Spleen (tissue), 11 donors: ENCODE data around the gene BOD1. TPM values are rescaled to one million over a fixed set of nuclear protein-coding genes. Genes with fewer than 3 reads are reported as not detected.

ENCODE experiments used
- DNase-seq: peaks from one replicate; pipeline ENCODE4 v3.0.0-alpha.2; 2020
- H3K27ac ChIP-seq, 8 donors: fragments of 200-600 bp; sonication (generic) in 7 of 8; 1 replicate in 4 of 8; 2 replicates in 4 of 8; pipeline versions ENCODE4 v1.5.0 to v1.8.0; 2016 to 2021; ENCODE audit warnings: inconsistent platforms in 4 of 8, mild to moderate bottlenecking in 4 of 8, moderate library complexity in 1 of 8
- H3K27me3 ChIP-seq, 7 donors: fragments of 200-600 bp; sonication (generic) in 6 of 7; replicated peaks in 1 of 7; 1 replicate in 4 of 7; 2 replicates in 3 of 7; pipeline versions ENCODE4 v1.5.0 to v1.8.0; 2016 to 2021; ENCODE audit warnings: inconsistent platforms in 3 of 7, mild to moderate bottlenecking in 1 of 7
- H3K36me3 ChIP-seq, 6 donors: fragments of 200-600 bp; sonication (generic) in 5 of 6; 1 replicate in 4 of 6; 2 replicates in 2 of 6; pipeline versions ENCODE4 v1.5.0 to v1.8.0; 2016 to 2021; ENCODE audit warnings: inconsistent platforms in 2 of 6
- H3K4me1 ChIP-seq, 6 donors: fragments of 200-600 bp; sonication (generic) in 5 of 6; 1 replicate in 3 of 6; 2 replicates in 3 of 6; pipeline versions ENCODE4 v1.5.0 to v1.8.0; 2016 to 2021; ENCODE audit warnings: inconsistent platforms in 3 of 6
- H3K4me3 ChIP-seq, 8 donors: fragments of 200-600 bp; sonication (generic) in 7 of 8; 1 replicate in 4 of 8; 2 replicates in 4 of 8; pipeline versions ENCODE4 v1.5.0 to v1.8.0; 2016 to 2021; ENCODE audit warnings: inconsistent platforms in 4 of 8, mild to moderate bottlenecking in 4 of 8, moderate library complexity in 2 of 8
- H3K9me3 ChIP-seq, 8 donors: fragments of 200-600 bp; sonication (generic) in 7 of 8; 1 replicate in 4 of 8; 2 replicates in 4 of 8; pipeline versions ENCODE4 v1.5.0 to v1.8.0; 2016 to 2021; ENCODE audit warnings: inconsistent platforms in 4 of 8
- POLR2A ChIP-seq, 3 donors: fragments of 450-650 bp; IDR thresholded peaks; one replicate each; pipeline ENCODE4 v1.5.1; 2017; ENCODE audit warnings: antibody characterized with exemption in 3 of 3, mild to moderate bottlenecking in 1 of 3
- POLR2AphosphoS5 ChIP-seq, 3 donors: sonication (generic); formaldehyde crosslinking; IDR thresholded peaks; one replicate each; pipeline ENCODE4 v1.5.1; 2017; ENCODE audit warnings: antibody characterized with exemption in 3 of 3
- WGBS, 5 donors: extraction: QIAGEN DNeasy Blood & Tissue Kit in 3 of 5; methylation state at CpG; one replicate each; pipeline versions ENCODE4 v1.1.5 to v1.1.7; 2013 to 2018; 5-methylcytosine and 5-hydroxymethylcytosine counted together
- intact Hi-C: fragments of 100-400 bp; cut with DNase I; formaldehyde crosslinking; loops from one replicate; pipeline ENCODE4 v1.15.0; 2023; ENCODE audit warnings: low total_unique reads
- polyA plus RNA-seq, 3 donors: library from polyadenylated mRNA; stranded (reverse); fragments of 200-250 nt; gene quantifications; one replicate each; pipeline ENCODE4 v1.2.1, GENCODE V29; 2013
- total RNA-seq, 7 donors: library from RNA; depleted of rRNA in 3 of 7; stranded (reverse); fragments of >200 nt in 3 of 7; fragmentation: NEBNext Ultra II Directional in 4 of 7; extraction: Animal tissue kit (Norgen Biotek cat#: 25700) in 4 of 7; gene quantifications; one replicate each; pipeline versions ENCODE4 v1.1.0 to v1.2.1, GENCODE V29; 2016 to 2021
- TF ChIP-seq, protein P1 (sequence below), 11 experiments: fragments of 200-600 bp in 7 of 11; fragments of 450-650 bp in 4 of 11; sonication (generic) in 4 of 11; IDR thresholded peaks in 8 of 11; conservative IDR thresholded peaks in 3 of 11; 1 replicate in 7 of 11; 2 replicates in 4 of 11; pipeline versions ENCODE4 v1.4.0 to v1.8.0; 2016 to 2021; ENCODE audit warnings: antibody characterized with exemption in 11 of 11, inconsistent platforms in 4 of 11, mild to moderate bottlenecking in 1 of 11
- donor health status: healthy with polysubstance abuse.
- donor health status: DM: no; HTN: no; CAD: no; lungs with moderate emphysema.
- donor health status: DM: no; HTN: no; CAD: no.
- donor health status: Bipolar disorder and iron deficiency.
- donor health status: healthy.
- donor health status: DM: no; HTN: no; CAD: no.
- donor health status: DM: yes; HTN: yes; CAD: no.

BOD1 gene
- total and polyA plus RNA-seq, 10 donors: 28.1 to 40.5 (median 31.6) TPM

DNA sequence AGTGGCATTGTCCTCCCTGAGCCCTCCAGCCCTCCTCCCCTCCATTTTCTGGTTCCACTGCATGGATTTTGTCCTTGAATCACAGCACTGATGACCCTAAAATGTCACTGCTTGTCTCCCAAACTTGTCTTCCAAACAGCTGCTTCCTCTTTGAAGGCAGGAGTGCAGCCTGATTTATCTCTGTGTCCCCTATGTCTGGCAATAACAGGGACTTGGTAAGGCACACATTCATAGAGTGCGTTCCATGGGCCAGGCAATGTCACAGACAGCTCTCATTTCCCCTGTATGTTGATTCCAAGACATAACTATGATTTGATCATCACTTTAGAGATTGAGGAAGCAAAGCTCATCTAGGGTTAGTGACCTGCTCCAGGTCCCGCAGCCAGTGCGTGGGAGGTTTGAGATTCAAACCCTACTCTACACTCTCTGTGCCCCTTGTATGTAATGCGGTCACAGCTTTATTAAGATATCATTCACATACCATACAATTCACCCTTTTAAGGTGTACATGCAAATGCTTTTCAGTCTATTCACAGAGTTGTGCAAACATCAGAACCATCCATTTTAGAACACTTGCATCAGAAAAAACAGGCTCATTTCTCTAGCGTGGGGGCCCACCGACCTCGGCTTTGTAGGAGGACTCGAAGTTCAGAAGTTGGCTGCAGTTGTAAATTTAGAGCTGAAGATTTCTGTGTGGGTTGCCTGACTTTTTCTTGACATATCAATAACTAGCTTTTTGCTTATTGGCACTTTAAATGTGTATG, 28.4 kb upstream of the BOD1 start:
- TF ChIP-seq, protein P1, sequence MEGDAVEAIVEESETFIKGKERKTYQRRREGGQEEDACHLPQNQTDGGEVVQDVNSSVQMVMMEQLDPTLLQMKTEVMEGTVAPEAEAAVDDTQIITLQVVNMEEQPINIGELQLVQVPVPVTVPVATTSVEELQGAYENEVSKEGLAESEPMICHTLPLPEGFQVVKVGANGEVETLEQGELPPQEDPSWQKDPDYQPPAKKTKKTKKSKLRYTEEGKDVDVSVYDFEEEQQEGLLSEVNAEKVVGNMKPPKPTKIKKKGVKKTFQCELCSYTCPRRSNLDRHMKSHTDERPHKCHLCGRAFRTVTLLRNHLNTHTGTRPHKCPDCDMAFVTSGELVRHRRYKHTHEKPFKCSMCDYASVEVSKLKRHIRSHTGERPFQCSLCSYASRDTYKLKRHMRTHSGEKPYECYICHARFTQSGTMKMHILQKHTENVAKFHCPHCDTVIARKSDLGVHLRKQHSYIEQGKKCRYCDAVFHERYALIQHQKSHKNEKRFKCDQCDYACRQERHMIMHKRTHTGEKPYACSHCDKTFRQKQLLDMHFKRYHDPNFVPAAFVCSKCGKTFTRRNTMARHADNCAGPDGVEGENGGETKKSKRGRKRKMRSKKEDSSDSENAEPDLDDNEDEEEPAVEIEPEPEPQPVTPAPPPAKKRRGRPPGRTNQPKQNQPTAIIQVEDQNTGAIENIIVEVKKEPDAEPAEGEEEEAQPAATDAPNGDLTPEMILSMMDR (IDR thresholded peaks at IDR 0.05 in 8 of 11, conservative IDR thresholded peaks at IDR 0.05 in 3 of 11): no peak
- TF ChIP-seq POLR2AphosphoS5 (IDR thresholded peaks at IDR 0.05) (no peak), POLR2A (IDR thresholded peaks at IDR 0.05) (no peak)
- no peak for DNase-seq
- Histone ChIP-seq H3K4me1 (peaks cover 0 to 9% (median 3%) of the 10 kb centered on the region in 6 donors), H3K4me3 (no peak overlapping the region), H3K9me3 (no peaks in the 10 kb centered on the region), H3K27ac (no peak overlapping the region), H3K27me3 (peaks cover 0 to 7% (median 0%) of the 10 kb centered on the region in 7 donors), H3K36me3 (no peaks in the 10 kb centered on the region)
- WGBS, 5 donors: 68 to 85% (median 79%) methylated on average over 8 of the region's 8 CpGs
- intact Hi-C loops: no loop called here

DNA sequence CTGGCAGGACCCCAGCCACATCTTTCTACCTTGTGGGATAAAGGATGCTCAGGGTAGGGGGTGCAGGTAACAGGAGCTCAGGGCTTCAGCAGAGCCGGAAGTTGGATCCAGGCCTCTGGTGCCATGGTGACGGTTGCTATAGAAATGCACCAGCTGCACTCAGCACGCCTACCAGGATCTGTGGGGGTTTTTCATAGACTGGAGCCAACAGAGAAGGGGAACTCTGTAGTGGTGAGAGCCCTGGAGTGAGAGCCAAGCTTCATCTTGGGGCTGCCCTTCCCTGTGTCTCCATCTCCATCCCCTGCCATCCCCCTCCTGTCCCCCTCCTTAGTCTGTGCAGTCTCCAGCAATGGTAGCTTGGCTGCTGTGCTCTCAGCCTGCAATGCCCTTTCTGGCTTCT, 27.5 kb upstream of the BOD1 start:
- WGBS, 5 donors: 57 to 71% (median 59%) methylated on average over 3 of the region's 3 CpGs
- no peaks in the 10 kb centered on the region for H3K9me3 ChIP-seq
- intact Hi-C loops: no loop called here
- no peak overlapping the region for H3K4me3 ChIP-seq
- TF ChIP-seq, protein P1 (IDR thresholded peaks at IDR 0.05 in 8 of 11, conservative IDR thresholded peaks at IDR 0.05 in 3 of 11): no peak
- no peak for TF ChIP-seq POLR2AphosphoS5 (IDR thresholded peaks at IDR 0.05)
- no peak for TF ChIP-seq POLR2A (IDR thresholded peaks at IDR 0.05)
- H3K27ac ChIP-seq: no peak overlapping the region
- no peak for DNase-seq
- no peaks in the 10 kb centered on the region for H3K36me3 ChIP-seq
- H3K4me1 ChIP-seq: peaks cover 0 to 9% (median 3%) of the 10 kb centered on the region in 6 donors
- H3K27me3 ChIP-seq: peaks cover 0 to 7% (median 0%) of the 10 kb centered on the region in 7 donors

DNA sequence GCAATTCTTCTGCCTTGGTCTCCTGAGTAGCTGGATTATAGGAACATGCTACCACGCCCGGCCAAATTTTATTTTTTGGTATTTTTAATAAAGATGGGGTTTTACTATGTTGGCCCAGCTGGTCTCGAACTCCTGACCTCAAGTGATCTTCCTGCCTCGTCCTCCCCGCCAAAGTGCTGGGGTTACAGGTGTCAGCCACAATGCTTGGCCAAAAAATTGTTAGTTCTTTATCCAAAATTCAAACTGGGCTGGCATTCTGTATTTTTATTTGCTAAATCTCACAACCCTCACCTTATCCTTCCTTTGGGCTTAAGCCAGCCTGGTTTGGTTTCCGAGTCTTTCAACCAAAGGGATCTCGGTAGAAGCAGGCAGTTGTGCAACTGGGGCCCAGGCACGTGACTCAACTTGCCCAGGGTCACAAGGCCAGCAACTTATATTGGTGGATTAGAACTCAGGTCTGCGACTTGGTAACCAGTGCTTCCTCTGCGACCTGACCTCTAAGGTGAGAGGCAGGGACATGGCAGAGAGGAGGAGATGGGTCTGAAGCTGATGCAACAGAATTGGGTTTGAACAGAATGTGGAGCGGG, 26.5 kb upstream of the BOD1 start:
- Histone ChIP-seq H3K4me3 (no peak overlapping the region), H3K4me1 (peaks cover 0 to 17% (median 3%) of the 10 kb centered on the region in 6 donors), H3K27ac (no peak overlapping the region), H3K27me3 (peaks cover 0 to 7% (median 0%) of the 10 kb centered on the region in 7 donors), H3K36me3 (no peaks in the 10 kb centered on the region), H3K9me3 (no peaks in the 10 kb centered on the region)
- 82 to 95% (median 86%) methylated on average over 11 of the region's 11 CpGs for WGBS, 5 donors
- no peak for DNase-seq
- intact Hi-C loops: no loop called here
- TF ChIP-seq POLR2AphosphoS5 (IDR thresholded peaks at IDR 0.05) (no peak), POLR2A (IDR thresholded peaks at IDR 0.05) (no peak)
- TF ChIP-seq, protein P1 (IDR thresholded peaks at IDR 0.05 in 8 of 11, conservative IDR thresholded peaks at IDR 0.05 in 3 of 11): no peak

DNA sequence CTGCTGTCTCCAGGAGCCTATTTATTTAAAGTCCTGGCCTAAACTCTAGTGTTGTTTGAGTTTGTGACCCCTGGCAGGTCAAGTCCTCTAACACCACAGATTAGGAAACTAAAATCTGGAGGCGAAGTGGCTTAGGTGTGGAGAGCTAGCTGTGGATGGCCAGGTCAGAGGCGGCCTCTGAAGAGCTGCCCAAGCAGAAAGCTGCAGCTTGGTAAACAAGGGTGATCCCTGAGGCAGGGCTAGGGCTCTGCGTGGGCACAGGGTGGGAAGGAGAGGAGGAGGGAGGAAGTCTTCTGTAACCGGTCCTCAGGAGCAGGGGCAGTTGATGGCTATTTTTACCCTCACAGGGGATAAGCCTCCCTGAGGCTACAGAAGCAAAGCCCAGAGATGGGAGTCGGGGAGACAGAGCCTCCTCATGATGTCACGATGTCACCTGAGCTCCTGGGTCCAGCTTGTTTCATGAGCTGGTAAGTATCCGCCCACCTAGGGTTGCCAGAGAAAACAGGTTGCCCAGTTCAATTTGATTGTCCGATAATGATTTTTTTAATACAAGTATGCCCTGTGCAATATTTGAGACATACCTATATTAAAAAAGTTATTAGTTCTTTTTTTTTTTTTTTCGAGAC, 25.9 kb upstream of the BOD1 start:
- no peak for TF ChIP-seq POLR2AphosphoS5 (IDR thresholded peaks at IDR 0.05)
- no peak for TF ChIP-seq POLR2A (IDR thresholded peaks at IDR 0.05)
- TF ChIP-seq, protein P1 (IDR thresholded peaks at IDR 0.05 in 8 of 11, conservative IDR thresholded peaks at IDR 0.05 in 3 of 11): no peak
- peaks cover 0 to 17% (median 3%) of the 10 kb centered on the region in 6 donors for H3K4me1 ChIP-seq
- no peak for DNase-seq
- intact Hi-C loops: no loop called here
- 82 to 90% (median 85%) methylated on average over 9 of the region's 9 CpGs for WGBS, 5 donors
- peaks cover 0 to 7% (median 0%) of the 10 kb centered on the region in 7 donors for H3K27me3 ChIP-seq
- H3K9me3 ChIP-seq: no peaks in the 10 kb centered on the region
- H3K4me3 ChIP-seq: no peak overlapping the region
- no peak overlapping the region for H3K27ac ChIP-seq
- H3K36me3 ChIP-seq: no peaks in the 10 kb centered on the region
